A673 (cell line): ENCODE data around the gene TFPI. TPM values are rescaled to one million over a fixed set of nuclear protein-coding genes. Genes with fewer than 3 reads are reported as not detected.

ENCODE experiments used
- BruUV-seq: library from RNA; stranded (reverse); fragments of 400-500 nt; replicated peaks from 2 replicates; lab custom pipeline; 2021; lab: Mats Ljungman, UMichigan
- CTCF ChIA-PET: fragments of 300-600 bp; sonication (Branson Sonifier 250); formaldehyde crosslinking; loops from one replicate; lab custom pipeline; 2022; ENCODE audit warnings: antibody characterized with exemption; lab: Charles Lee
- POLR2A ChIA-PET: fragments of 300-600 bp; sonication (Branson Sonifier 250); formaldehyde crosslinking; loops from one replicate; lab custom pipeline; 2022; ENCODE audit warnings: antibody characterized with exemption; ENCODE audit not compliant: low non-redundant PET; lab: Charles Lee
- DNase-seq: peaks from one replicate; pipeline ENCODE4 v3.0.0-alpha.2; 2015; ENCODE audit warnings: low spot score
- H3K27ac ChIP-seq: fragments of 200-600 bp; sonication (generic); 2 replicates; pipeline ENCODE4 v1.5.1; 2016; ENCODE audit warnings: mixed run types, low read depth, mild to moderate bottlenecking, mixed read lengths, antibody characterized with exemption, low read length; ENCODE audit not compliant: poor library complexity, severe bottlenecking
- H3K27me3 ChIP-seq: fragments of 200-600 bp; sonication (generic); replicated peaks from 2 replicates; pipeline ENCODE4 v1.6.1; 2017; ENCODE audit warnings: mixed run types, low read depth, mild to moderate bottlenecking, mixed read lengths, antibody characterized with exemption, low read length; ENCODE audit not compliant: insufficient read depth, poor library complexity
- H3K36me3 ChIP-seq: fragments of 200-600 bp; sonication (generic); 2 replicates; pipeline ENCODE4 v1.6.1; 2016; ENCODE audit warnings: mixed run types, mild to moderate bottlenecking, mixed read lengths, antibody characterized with exemption, low read length; ENCODE audit not compliant: insufficient read depth, poor library complexity, severe bottlenecking
- H3K4me1 ChIP-seq: fragments of 200-600 bp; sonication (generic); 2 replicates; pipeline ENCODE4 v1.6.1; 2017; ENCODE audit warnings: mixed run types, mild to moderate bottlenecking, mixed read lengths, antibody characterized with exemption, low read length; ENCODE audit not compliant: insufficient read depth, poor library complexity, severe bottlenecking
- H3K4me3 ChIP-seq: fragments of 200-600 bp; sonication (generic); 2 replicates; pipeline ENCODE4 v1.5.1; 2016; ENCODE audit warnings: low read depth, mixed run types, mild to moderate bottlenecking, mixed read lengths, low read length; ENCODE audit not compliant: poor library complexity, severe bottlenecking
- H3K9me3 ChIP-seq: fragments of 200-600 bp; sonication (generic); 2 replicates; pipeline ENCODE4 v1.6.1; 2016; ENCODE audit warnings: mixed run types, low read depth, mild to moderate bottlenecking, mixed read lengths, antibody characterized with exemption, low read length; ENCODE audit not compliant: poor library complexity, severe bottlenecking
- CTCF ChIP-seq: fragments of 300-800, 200-600 bp; sonication (generic); conservative IDR thresholded peaks from 2 replicates; pipeline ENCODE4 v1.5.1; 2017; ENCODE audit warnings: low read depth, mild to moderate bottlenecking, antibody characterized with exemption, low read length, moderate library complexity, mixed read lengths
- EZH2 ChIP-seq: fragments of 200-600 bp; sonication (generic); IDR thresholded peaks from 2 replicates; pipeline ENCODE4 v1.6.1; 2017; ENCODE audit warnings: borderline replicate concordance, low read depth, mild to moderate bottlenecking, mixed read lengths, antibody characterized with exemption, low read length; ENCODE audit not compliant: poor library complexity, severe bottlenecking
- intact Hi-C: fragments of 100-400 bp; cut with micrococcal nuclease; formaldehyde crosslinking; loops from one replicate; pipeline ENCODE4 v1.10.0; 2022; ENCODE audit not compliant: unreplicated experiment
- total RNA-seq: library from RNA; stranded (reverse); gene quantifications from 2 replicates; pipeline ENCODE4 v1.2.3, GENCODE V29; 2021

Gene TFPI
- total RNA-seq, 1 experiment from 2014 or later: 36.3 TPM

DNA sequence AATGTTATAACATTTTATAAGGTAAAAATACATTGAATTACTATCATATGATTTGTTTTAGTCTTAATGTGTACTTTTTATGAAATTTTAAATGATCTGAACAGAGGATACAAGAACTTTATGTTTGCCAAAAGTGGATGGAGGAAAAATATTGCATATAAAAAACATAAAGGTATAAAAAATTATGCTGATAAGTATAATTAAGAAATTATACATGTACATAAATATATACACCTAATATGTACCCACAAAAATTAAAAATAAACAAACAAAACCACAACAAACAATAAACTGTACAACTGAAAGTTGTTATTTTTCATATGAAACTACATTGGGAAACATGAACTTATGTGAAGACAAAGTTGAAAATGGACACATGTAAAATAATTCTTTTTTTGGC is 68.0 kb downstream of the TFPI start:
- Histone ChIP-seq H3K4me3 (no peak overlapping the region), H3K36me3 (no peaks in the 10 kb centered on the region), H3K9me3 (no peaks in the 10 kb centered on the region), H3K27ac (no peak overlapping the region), H3K4me1 (no peaks in the 10 kb centered on the region), H3K27me3 (no peaks in the 10 kb centered on the region)
- no peak for TF ChIP-seq CTCF
- TF ChIP-seq EZH2: no peak
- CTCF ChIA-PET: no interaction called here
- intact Hi-C loops: no loop called here
- POLR2A ChIA-PET: no interaction called here
- BruUV-seq: no TSS peak
- DNase-seq: no peak

GRCh38 chr2:187485523-187485922 is 68.7 kb downstream of the TFPI start:
- BruUV-seq: no TSS peak
- TF ChIP-seq EZH2 (no peak), CTCF (no peak)
- CTCF ChIA-PET: no interaction called here

DNA sequence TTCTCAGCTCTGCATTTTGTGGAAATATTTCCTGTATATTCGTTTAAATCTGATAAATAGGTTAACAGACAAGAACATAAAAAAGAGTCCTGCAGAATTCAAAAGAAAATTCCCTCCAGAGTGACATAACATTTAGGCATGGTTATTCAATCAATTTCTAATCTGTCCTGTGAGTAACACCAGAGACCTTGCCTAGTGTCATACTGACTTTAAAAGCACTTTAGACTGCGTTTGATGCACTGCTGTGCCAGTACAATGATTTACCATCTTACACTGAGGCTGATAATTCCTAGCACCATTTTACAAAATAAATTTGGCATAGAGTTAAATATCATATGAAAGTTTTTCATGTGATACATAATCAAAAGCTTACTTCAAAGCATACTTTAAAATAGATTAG is 70.7 kb downstream of the TFPI start:
- BruUV-seq: no TSS peak
- Histone ChIP-seq H3K9me3 (no peaks in the 10 kb centered on the region), H3K36me3 (peaks cover 4% of the 10 kb centered on the region), H3K27me3 (no peaks in the 10 kb centered on the region), H3K4me3 (no peak overlapping the region), H3K27ac (no peak overlapping the region), H3K4me1 (no peaks in the 10 kb centered on the region)
- intact Hi-C loops: no loop called here
- no peak for DNase-seq
- ChIA-PET CTCF (no interaction called here), POLR2A (no interaction called here)
- TF ChIP-seq CTCF (no peak), EZH2 (no peak)

More at GRCh38 chr2:187485523-187485922, 68.7 kb downstream of the TFPI start:
- H3K27ac ChIP-seq: no peak overlapping the region
- DNase-seq: no peak
- no peaks in the 10 kb centered on the region for H3K27me3 ChIP-seq
- no peak overlapping the region for H3K4me3 ChIP-seq
- no peaks in the 10 kb centered on the region for H3K9me3 ChIP-seq
- H3K4me1 ChIP-seq: no peaks in the 10 kb centered on the region
- H3K36me3 ChIP-seq: no peaks in the 10 kb centered on the region
- POLR2A ChIA-PET: no interaction called here
- intact Hi-C loops: no loop called here
